GM19023 (cell line): ENCODE measurements around the gene PVR.
"Not testable (repeated sequence)": the region's sequence is repeated elsewhere in the genome, so short reads cannot be mapped to it uniquely, and the experiment has no call there.

ENCODE experiments used
- ATAC-seq: cut with Tn5 transposase; IDR thresholded peaks from one replicate; pipeline ENCODE4 v1.9.1; 2021; ENCODE audit warnings: mild to moderate bottlenecking, moderate library complexity; ENCODE audit not compliant: unreplicated experiment

PVR gene

DNA sequence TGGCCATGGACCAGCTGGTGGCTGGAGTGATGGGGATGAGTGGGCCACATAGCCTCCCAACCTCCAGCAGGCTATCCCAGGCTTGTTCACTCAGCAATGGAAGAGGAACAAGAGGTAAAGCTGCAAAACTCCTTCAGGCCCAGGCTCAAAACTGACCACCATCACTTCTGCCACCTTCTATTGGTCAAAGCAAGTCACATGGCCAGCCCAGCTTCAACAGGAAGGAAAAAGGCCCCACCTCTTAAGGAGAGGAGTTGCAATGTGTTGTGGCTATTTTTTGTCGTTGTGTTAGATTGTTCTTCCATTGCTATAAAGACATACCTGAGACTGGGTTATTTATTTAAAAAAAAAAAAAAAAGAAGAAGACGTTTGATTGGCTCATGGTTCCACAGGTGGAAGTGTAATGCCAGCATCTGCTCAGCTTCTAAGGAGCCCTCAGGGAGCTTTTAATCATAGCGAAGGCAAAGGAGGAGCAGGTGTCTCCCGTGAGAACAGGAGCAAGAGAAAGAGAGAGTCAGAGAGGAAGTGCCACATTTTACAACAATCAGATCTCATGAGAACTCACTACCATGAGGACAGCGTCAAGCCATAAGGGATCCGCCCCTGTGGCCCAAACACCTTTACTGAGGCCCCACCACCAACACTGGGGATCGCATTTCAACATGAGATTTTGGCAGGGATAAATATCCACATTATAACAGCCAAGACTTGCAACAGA lies 24.9 kb upstream of the PVR start:
- no peak for ATAC-seq

DNA sequence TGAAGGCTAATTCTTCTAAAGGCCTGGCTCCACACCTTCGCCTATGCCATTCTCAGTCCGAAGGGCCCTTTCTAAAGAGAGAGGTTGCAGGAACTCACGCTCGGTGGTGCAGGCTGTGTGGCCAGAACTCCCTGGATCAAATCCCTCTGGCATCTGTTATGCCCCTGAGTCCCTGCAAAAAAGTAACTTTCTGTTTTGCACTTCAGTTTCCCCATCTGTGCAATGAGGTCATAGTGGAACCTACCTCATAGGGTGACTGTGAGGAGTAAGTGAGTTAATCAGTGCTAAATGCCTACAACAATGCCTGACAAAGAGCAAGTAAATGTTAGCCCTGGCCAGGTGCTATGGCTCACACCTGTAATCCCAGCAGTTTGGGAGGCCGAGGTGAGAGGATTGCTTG lies 23.0 kb upstream of the PVR start:
- ATAC-seq, result no peak

DNA sequence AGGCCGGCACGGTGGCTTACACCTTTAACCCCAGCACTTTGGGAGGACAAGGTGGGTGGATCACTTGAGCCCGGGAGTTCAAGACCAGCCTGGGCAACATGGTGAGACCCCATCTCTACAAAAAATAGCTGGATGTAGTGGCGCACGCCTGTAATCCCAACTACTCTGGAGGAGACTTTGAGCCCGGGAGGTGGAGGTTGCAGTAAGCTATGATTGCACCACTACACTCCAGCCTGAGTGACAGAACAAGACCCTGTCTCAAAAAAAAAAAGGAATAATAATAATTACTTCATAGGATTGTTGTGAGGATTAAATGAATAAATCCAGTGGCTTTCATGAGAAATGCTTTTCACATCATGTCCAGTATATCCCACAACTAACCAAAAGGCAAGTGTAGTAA lies 22.3 kb upstream of the PVR start:
- no peak for ATAC-seq

DNA sequence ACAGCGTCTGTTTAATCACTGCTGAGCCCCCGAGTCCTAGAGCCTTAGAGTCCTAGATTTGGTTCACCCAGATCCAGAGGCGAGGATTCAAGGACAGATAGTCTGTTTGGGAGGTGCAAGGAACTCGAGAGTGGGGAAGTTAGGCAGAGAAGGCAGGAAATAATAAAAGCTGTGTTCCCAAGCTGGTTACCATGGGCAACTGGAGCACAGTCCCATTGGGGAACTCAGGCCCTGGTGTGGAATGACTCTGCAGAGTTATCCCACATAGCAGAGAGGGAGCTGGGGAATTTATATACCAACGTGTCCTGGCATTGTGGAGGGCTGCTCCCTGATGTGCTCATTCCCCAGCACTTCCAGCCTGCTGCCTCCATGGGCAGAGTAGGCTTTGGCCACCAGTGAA lies 20.6 kb upstream of the PVR start:
- ATAC-seq, result no peak

DNA sequence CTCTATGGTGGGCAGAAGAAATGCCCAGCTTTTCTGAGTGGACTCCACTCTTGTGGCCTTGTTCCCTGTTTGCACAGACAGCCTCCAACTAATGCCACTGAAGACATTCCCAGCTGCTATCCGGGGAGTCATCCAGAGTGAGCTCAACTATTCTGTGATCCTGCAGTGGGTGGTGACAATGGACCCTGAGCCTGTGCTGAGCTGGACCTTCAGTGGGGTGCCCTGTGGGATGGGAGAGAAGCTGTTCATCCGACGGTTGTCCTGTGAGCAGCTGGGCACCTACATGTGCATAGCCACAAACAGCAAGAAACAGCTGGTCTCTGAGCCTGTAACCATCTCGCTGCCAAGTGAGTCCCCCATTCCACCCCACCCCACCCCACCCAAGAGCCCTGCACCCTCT lies 20.1 kb upstream of the PVR start:
- ATAC-seq, result no peak

DNA sequence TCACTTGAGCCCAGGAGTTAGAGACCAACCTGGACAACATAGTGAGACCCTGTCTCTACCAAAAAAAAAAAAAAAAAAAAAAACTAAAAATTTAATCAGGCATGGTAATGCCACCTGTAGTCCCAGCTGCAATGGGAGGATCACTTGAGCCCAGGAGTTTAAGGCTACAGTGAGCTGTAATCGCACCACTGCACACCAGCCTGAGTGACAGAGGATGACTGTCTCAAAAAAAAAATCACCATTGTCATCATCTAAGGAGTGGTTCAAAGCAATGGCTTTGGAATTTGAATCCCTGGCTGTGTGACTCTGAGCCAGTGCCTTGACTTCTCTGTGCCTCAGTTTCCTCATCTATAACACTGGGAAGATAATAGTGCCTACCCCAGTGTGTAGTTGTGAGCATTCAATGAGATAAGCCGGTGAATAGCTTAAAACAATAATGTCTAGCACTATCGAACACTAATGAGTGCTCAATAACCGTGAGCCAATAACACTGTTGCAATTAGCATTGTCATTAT lies 18.8 kb upstream of the PVR start:
- no peak for ATAC-seq

DNA sequence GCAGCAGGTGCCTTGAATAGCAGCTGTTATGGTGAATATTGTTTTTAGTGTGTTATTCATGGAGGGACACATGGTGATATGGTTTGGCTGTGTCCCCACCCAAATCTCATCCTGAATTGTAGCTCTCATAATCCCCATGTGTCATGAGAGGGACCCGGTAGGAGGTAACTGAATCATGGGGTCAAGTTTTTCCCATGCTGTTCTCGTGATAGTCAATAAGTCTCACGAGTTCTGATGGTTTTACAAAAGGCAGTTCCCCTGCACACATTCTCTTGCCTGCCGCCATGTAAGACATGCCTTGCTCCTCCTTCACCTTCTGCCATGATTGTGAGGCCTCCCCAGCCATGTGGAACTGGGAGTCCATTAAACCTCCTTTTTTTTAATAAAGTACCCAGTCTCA lies 18.1 kb upstream of the PVR start:
- ATAC-seq, result not testable (repeated sequence)

DNA sequence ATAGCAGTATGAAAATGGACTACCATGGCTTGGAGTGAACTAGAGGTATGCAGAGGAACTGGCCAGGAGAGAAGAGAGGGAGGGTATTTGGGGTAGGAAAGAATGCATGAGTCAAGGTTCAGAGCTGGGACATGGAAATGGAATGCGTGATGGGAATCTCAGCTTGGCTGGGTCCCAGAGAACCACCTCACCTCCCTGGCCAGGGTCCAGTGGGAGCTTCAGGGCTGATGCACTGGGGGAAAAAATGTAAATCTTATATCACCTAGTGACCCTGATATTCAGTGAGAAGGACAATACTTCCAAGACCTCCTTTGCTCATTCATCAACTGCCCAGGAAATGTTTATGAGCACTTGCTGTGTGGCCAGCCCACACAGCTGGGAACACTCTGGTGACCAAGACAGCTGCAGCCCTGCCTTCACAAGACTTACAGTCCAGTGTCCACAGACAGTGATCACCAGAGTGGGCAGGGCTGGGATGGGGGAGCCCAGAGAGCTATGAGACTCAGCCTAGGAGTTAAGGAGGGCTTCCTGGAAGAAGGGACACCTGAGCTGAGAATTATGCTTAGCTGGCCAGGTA lies 17.6 kb upstream of the PVR start:
- ATAC-seq, result no peak

DNA sequence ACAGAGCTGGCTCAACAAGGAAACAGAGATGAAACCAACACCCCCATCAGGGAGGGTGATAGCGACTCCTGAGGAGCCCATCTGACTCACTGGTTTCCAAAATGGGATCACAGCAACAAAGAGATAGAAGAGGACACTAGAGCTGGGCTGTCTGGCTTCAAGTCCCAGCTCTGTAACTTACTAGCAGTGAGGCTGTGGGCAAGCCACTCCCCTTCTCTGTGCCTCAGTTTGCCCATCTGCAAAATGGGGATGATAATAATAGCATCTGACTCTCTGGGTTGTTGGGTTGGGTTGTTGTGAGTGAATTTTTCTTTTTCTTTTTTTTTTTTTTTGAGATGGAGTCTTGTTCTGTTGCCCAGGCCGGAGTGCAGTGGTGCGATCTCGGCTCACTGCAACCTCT lies 16.1 kb upstream of the PVR start:
- no peak for ATAC-seq

DNA sequence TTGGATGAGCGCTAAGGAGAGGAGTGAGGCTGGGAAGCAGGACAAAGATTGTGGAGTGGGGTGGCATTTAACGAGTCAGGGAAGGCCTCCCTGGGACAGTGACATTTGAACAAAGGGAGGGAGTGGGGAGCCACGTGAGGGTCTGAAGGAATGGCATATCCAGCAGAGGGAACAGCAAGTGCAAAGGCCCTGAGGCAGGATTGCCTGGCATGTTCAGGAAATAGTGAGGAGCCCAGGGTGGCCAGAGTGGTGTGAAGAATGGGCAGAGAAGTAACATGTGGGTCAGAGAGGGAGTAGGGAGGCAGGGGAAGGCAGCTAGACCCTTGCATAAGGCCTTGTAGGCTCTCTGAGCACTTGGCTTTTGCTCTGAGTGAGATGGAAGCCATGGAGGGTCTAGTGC lies 14.9 kb upstream of the PVR start:
- ATAC-seq, result no peak

DNA sequence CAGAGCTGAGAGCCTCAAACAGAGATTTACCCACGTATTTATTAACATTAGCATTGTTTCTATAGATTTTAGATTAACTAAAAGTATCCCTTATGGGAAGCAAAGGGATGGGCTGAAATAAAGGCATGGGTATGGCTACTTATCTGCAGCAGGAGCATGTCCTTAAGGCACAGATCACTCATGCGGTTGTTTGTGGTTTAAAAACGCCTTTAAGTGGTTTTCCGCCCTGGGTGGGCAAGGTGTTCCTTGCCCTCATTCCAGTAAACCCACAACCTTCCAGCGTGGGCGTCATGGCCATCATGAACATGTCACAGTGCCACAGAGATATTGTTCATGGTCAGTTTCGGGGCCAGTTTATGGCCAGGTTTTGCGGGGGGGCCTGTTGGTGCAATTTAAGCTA lies 12.1 kb upstream of the PVR start:
- ATAC-seq, result not testable (repeated sequence)

DNA sequence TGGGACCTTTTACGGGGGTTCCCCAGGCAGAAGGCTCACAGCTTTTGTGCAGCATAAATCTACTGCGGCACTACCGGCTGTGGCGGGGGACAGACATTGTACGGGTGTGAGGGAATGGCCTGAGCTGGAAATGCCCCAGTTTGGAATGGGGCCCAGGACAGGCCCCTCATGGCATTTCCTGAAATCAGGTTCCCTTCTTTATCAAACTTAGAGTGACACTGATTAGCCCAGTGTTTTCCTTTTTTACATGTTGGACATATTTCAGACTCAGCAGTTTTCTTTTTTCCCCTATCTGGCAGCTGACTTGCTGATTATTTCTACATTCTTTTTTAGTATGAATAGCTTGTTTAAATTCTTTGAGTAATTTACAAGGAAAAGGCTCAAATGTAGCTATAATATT lies 9.7 kb upstream of the PVR start:
- not testable (repeated sequence) for ATAC-seq

DNA sequence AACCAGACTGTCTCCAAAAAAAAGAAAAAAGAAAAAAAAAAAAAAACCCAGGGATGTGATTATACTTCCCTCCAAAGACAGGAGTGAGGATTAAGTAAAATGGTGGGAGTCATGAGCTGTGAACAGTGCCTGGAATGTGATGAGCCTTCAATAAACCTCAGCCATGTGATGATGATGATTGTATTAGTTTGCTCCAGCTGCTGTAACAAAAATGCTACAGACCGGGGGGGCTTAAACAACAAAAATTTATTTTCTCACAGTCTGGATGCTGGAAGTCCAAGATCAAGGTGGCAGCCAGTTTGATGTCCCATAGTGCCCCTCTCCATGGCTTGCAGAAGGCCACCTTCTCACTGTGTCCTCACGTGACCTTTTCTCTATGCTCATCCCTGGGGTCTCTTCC lies 8.9 kb upstream of the PVR start:
- no peak for ATAC-seq

DNA sequence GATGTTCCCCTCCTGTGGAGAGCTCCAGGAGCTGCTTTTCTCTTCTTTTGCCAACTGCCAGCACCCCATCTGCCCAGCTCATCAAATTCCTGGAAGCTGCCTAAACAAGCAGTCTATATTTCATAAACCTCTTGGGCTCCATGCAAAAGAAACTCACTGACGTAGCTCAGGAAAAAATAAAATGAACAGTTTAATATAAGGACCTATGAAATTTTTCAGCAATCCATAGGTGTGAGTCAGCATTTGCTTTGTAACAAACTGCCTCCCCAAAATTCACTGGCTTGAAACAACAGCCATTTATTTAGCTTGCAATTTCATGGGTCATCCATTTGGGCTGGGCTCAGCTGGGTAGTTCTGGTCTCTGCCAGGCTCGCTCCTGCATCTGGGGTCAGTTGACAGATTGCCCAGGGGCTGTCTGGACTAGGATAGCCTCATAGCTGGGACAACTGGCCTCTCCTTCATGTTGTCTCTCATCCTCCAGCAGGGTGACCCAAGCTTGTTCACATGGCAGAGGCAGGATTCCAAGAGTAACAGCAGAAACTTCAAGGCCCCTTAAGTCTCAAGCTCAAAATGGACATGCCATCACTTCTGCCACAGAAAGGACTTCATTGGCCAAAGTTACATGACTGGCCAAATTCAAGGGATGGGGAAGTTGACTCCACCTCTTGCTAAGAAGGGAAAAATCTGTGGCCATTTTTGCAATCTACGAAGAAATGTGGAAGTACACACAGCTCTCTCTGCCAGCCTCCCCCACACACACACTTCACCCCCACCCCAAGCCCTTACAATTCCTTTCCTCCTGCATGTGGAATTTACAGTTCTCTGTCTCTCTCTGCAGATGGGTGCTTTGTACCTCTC lies 7.9 kb upstream of the PVR start:
- no peak for ATAC-seq

DNA sequence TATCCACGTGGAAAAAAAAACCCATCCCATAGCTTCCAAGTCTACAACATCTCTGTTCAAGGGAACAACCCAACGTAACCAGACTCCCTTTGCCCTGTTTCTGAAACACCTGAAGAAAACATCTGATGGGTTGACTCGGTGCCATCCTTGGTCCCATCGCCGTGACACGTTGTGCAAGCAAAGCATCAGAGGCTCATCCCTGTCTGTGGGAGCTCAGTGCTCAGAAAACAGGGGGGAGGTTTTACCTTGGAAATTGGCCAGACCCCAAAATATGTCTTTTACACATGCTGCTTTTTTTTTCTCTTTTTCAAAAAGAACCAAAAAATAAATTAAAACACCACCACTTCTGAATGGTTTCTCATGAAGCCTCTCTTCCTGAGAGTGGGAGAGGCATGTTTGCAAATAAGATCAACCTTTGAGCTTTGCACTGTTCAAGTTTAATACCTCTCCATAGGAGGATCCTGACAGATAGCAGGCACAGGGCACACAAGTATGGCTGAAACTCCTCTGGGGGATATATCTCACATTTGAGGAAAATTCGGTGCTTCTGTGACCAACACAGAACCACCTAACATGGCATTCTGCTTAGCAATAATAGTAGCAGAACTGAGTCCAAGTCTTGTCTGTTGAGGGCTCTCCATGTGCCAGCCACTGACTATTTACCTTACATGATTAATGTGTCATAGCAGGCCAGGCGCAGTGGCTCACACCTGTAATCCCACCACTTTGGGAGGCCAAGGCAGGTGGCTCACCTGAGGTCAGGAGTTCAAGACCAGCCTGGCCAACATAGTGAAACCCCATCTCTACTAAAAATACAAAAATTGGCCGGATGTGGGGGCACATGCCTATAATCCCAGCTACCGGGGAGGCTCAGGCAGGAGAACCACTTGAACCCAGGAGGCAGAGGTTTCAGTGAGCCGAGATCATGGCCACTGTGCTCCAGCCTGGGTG lies 7.0 kb upstream of the PVR start:
- ATAC-seq, result no peak

DNA sequence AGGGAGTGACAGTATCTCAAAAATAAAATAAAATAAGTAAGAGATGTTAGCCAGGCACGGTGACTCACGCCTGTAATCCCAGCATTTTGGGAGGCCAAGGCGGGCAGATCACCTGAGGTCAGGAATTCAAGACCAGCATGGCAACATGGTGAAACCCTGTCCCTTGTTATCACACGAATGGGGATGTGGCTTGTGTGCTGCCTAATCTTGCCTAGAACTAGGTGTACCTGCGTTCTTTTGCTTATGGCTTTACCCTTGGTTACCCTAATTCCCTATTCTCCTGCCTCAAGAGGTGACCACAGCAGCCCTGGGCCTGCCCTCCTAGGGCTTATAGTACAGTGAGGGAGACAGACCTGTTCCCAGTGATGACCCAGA lies 6.3 kb upstream of the PVR start:
- no peak for ATAC-seq

DNA sequence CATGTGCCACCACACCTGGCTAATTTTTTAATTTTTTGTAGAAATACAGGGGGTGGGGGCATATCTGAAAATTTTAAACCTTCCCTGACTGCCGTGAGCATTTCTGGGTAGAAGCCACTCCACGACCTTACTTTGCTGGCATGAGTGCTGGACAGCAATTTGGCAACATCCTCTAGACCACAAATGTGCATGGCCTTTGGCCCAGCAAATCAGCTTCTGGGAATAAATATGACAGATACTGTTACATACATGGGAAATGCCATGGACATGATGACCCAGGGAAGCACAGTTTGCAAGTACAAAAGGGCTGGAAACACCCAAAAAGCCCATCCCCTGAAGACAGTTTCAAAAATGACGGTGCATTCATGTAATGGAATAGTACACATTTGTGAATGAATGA lies 3.2 kb upstream of the PVR start:
- ATAC-seq, result no peak

DNA sequence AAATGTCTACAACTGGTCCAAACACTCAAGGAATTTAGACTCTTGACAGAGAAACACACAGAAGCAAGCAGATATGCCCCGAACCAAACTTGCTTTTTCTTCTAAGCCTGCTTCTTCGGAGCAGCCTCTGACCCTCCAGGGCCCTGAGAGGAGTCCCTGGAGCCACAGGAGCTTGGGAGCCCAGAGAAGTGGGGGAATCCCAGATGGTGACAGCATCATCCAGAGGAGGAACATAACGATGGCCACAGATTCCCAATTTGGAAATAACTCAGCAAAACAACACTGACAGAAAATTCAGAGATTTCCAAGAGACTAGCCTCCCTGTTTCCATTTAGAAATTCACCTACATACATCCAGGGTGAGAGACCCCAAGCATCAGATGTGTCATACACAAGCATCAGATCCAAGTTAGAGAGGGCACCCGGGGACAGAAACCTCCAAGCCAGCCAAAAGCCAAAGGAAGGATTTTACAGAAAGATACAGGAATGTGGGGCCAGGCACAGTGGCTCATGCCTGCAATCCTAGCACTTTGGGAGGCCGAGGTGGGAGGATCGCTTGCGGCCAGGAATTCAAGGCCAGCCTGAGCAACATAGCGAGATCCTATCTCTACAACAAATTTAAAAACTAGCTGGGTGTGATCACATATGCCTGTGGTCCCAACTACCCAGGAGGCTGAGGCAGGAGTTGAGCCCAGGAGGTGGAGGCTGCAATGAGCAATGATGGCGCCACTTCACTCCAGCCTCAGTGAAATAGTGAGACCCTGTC lies 2.0 kb upstream of the PVR start:
- ATAC-seq, result no peak

DNA sequence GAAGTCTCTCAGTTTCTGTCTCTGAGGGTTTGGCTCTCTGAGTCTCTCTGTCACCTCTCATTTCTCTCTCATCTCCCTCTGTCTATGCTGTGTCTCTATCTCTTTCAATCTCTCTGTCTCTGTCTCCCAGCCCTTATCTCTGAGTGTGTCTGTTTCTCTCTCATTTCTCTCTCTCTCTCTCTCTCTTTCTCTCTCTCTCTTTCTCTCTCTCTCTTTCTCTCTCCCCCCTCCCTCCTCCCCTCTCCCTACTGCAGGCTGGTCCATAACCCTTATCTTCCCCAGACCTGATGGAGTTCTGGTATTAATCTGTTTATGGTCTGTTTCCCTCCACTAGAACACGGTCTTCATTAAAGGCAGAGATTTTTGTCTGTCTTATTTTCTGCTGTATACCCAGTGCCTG lies 1.3 kb upstream of the PVR start:
- no peak for ATAC-seq

DNA sequence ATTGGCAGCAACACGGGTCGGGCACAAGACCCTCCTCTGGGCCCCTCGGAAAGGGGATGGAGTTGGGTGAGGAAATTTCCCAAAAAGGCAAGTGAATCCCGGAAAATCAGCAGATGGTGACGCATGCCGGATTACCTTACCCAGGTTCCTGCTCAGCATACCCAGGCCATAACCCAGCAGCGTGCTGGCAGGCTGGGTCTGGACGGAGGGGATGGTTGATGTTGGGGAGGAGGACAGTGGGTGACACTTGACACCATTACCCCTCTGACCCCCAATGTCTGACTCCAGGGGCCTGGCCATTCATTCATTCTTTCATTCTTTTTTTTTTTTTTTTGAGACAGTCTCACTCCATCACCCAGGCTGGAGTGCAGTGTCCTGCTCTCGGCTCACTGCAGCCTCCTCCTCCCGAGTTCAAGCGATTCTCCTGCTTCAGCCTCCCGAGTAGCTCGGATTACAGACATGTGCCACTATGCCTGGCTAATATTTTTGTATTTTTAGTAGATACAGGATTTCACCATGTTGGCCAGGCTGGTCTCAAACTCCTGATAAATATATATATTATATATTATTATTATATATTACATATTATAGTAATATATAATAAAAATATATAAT lies 799 bp downstream of the PVR start:
- ATAC-seq, result no peak
